HepG2 (cell line): ENCODE results near the gene MRPL20. TPM values are rescaled to one million over a fixed set of nuclear protein-coding genes. Genes with fewer than 3 reads are reported as not detected.

Source experiments
- ATAC-seq: fragments of 200-7000 bp; cut with Tn5 transposase; 3 replicates; pipeline ENCODE4 v1.9.1; 2020; ENCODE audit warnings: mild to moderate bottlenecking, moderate library complexity
- BruUV-seq: library from RNA; stranded (reverse); fragments of 400-500 nt; replicated peaks from 2 replicates; lab custom pipeline; 2021; lab: Mats Ljungman, UMichigan
- CTCF ChIA-PET: fragments of 300-600 bp; formaldehyde crosslinking; extraction: SDS; loops from one replicate; lab custom pipeline; 2021; ENCODE audit warnings: low total read pairs, inconsistent platforms, low intra/inter-chr PET ratio; lab: Yijun Ruan, JAX
- POLR2A ChIA-PET: fragments of 350-600 bp; sonication (Branson Sonifier 250); formaldehyde crosslinking; loops from one replicate; lab custom pipeline; 2020; ENCODE audit warnings: antibody characterized with exemption, inconsistent platforms; lab: Yijun Ruan, JAX
- DNase-seq: peaks from one replicate; pipeline ENCODE4 v3.0.0-alpha.2; 2015; ENCODE audit warnings: low spot score
- FAIRE-seq: peaks from 3 replicates; lab custom pipeline; 2011; peaks lifted over from hg19 to GRCh38; lab: Jason Lieb, UNC
- H2AFZ ChIP-seq: one replicate; pipeline ENCODE4 v1.6.1; 2011; ENCODE audit warnings: low read length, inconsistent platforms
- H3K27ac ChIP-seq: fragments of 300-600 bp; 3 replicates; pipeline ENCODE4 v1.8.0; 2011; ENCODE audit warnings: mixed run types, mild to moderate bottlenecking, mixed read lengths, low read length, inconsistent platforms; ENCODE audit not compliant: insufficient read depth; ENCODE audit errors: extremely low read length
- H3K27me3 ChIP-seq, 2 experiments: fragments of 200-600 bp in 1 of 2; 2 replicates in 1 of 2; 3 replicates in 1 of 2; pipeline versions ENCODE4 v1.6.0 to v1.8.0; 2011; ENCODE audit warnings: low read length in 2 of 2, mild to moderate bottlenecking in 2 of 2, moderate library complexity in 2 of 2, inconsistent platforms in 1 of 2; ENCODE audit not compliant: insufficient read depth in 2 of 2, control insufficient read depth in 1 of 2
- H3K36me3 ChIP-seq, 2 experiments: fragments of 200-600 bp in 1 of 2; replicated peaks in 1 of 2; 2 replicates in 1 of 2; 3 replicates in 1 of 2; pipeline versions ENCODE4 v1.5.1 to v1.8.0; 2011; ENCODE audit warnings: low read length in 2 of 2, inconsistent platforms in 1 of 2; ENCODE audit not compliant: insufficient read depth in 2 of 2, control insufficient read depth in 1 of 2
- H3K4me1 ChIP-seq: 2 replicates; pipeline ENCODE4 v1.5.1; 2012; ENCODE audit warnings: low read length, inconsistent platforms; ENCODE audit not compliant: insufficient read depth
- H3K4me2 ChIP-seq: 2 replicates; pipeline ENCODE4 v1.6.0; 2011; ENCODE audit warnings: low read depth, low read length, inconsistent platforms
- H3K4me3 ChIP-seq, 3 experiments: fragments of 200-600 bp in 1 of 3; sonication (generic), shearing (Covaris generic) in 1 of 3; replicated peaks in 1 of 3; 2 replicates each; pipeline ENCODE4 v1.5.1; 2011 to 2016; ENCODE audit warnings: low read length in 3 of 3, inconsistent platforms in 2 of 3, low read depth in 2 of 3, mild to moderate bottlenecking in 2 of 3, control low read depth in 1 of 3, mixed read lengths in 1 of 3; ENCODE audit not compliant: insufficient read depth in 1 of 3
- H3K79me2 ChIP-seq: one replicate; pipeline ENCODE4 v1.6.1; 2011; ENCODE audit warnings: low read length, inconsistent platforms; ENCODE audit not compliant: insufficient read depth
- H3K9ac ChIP-seq: 2 replicates; pipeline ENCODE4 v1.6.0; 2011; ENCODE audit warnings: mild to moderate bottlenecking, low read depth, low read length, inconsistent platforms; ENCODE audit not compliant: insufficient read depth
- H3K9me3 ChIP-seq: 2 replicates; pipeline ENCODE4 v1.5.1; 2012; ENCODE audit warnings: mild to moderate bottlenecking, low read length
- H4K20me1 ChIP-seq: 2 replicates; pipeline ENCODE4 v1.6.0; 2011; ENCODE audit warnings: inconsistent platforms, mild to moderate bottlenecking, low read length, moderate library complexity; ENCODE audit not compliant: insufficient read depth
- AGO1 ChIP-seq: fragments of 200-400 bp; formaldehyde crosslinking; IDR thresholded peaks from 2 replicates; pipeline ENCODE4 v1.6.1; 2017; ENCODE audit warnings: mild to moderate bottlenecking, low read depth, low read length, moderate library complexity; ENCODE audit not compliant: poor library complexity, severe bottlenecking
- CBX5 ChIP-seq: sonication (generic); formaldehyde crosslinking; IDR thresholded peaks from 2 replicates; pipeline ENCODE4 v1.4.0; 2020; ENCODE audit warnings: missing genetic modification reagents, borderline replicate concordance
- MTA3 ChIP-seq: sonication (generic); formaldehyde crosslinking; IDR thresholded peaks from 2 replicates; pipeline ENCODE4 v1.4.0; 2020; ENCODE audit warnings: missing genetic modification reagents
- USF2 ChIP-seq, 2 experiments: sonication (generic) in 1 of 2; formaldehyde crosslinking in 1 of 2; IDR thresholded peaks; 2 replicates each; pipeline versions ENCODE4 v1.5.1 to v1.6.1; 2011 to 2020; ENCODE audit warnings: borderline replicate concordance in 1 of 2, low read depth in 1 of 2, low read length in 1 of 2, mild to moderate bottlenecking in 1 of 2, missing genetic modification reagents in 1 of 2, moderate library complexity in 1 of 2
- ZNF704 ChIP-seq: sonication (generic); formaldehyde crosslinking; IDR thresholded peaks from 2 replicates; pipeline ENCODE4 v1.8.1; 2023; ENCODE audit warnings: mild to moderate bottlenecking, inconsistent platforms, moderate library complexity, missing genetic modification reagents, borderline replicate concordance
- WGBS: methylation state at CpG from one replicate; pipeline ENCODE4 v1.1.6; 2017; ENCODE audit warnings: low lambda C conversion rate; 5-methylcytosine and 5-hydroxymethylcytosine counted together
- in situ Hi-C: cut with HindIII; loops from 2 replicates; pipeline ENCODE4 v1.10.0; 2017; ENCODE audit warnings: low pct_unique_long_range_greater_than_20kb; ENCODE audit not compliant: extremely low pct_ligation_motif_present
- intact Hi-C: fragments of 100-400 bp; cut with micrococcal nuclease; formaldehyde crosslinking; loops from one replicate; pipeline ENCODE4 v1.10.0; 2022; ENCODE audit not compliant: unreplicated experiment
- polyA plus RNA-seq, 8 experiments: library from polyadenylated mRNA; depleted of rRNA in 3 of 8; stranded (reverse) in 7 of 8; unstranded in 1 of 8; fragments of >200 nt; fragmentation: Illumina TruSeq in 4 of 8; extraction: Trizol in 4 of 8; gene quantifications; 2 replicates each; pipeline versions ENCODE4 v1.2.1 to v1.2.3, GENCODE V29; 2011 to 2016; ENCODE audit warnings: low read depth in 4 of 8, missing spikeins in 1 of 8, mixed read lengths in 1 of 8; ENCODE audit not compliant: insufficient read depth in 1 of 8
- total RNA-seq, 5 experiments: library from RNA; depleted of rRNA; stranded (reverse); fragments of >200 nt; fragmentation: Illumina TruSeq; extraction: Trizol; gene quantifications; 2 replicates each; pipeline ENCODE4 v1.2.3, GENCODE V29; 2016; ENCODE audit warnings: low read depth in 1 of 5

The MRPL20 gene
- total and polyA plus RNA-seq, 2 of the 13 experiments (the other 11 are each of a cell fraction or from before 2014, with no cell fraction given), result 59.2 to 127 TPM

- Histone ChIP-seq H3K27ac (no peak overlapping the region), H3K27me3 (no peaks in the 10 kb centered on the region), H3K4me2 (no peak overlapping the region), H4K20me1 (no peaks in the 10 kb centered on the region), H3K4me3 (no peak overlapping the region), H3K36me3 (no peaks in the 10 kb centered on the region), H3K9ac (no peak overlapping the region), H2AFZ (no peak overlapping the region), H3K9me3 (no peaks in the 10 kb centered on the region), H3K79me2 (no peaks in the 10 kb centered on the region), H3K4me1 (peaks cover 54% of the 10 kb centered on the region)
- ChIA-PET CTCF (no interaction called here), POLR2A (no interaction called here)
- no TSS peak for BruUV-seq
- intact Hi-C loops (no loop called here), in situ Hi-C loops (no loop called here)
- TF ChIP-seq ZNF704 (CRISPR knock-in tag), result no peak
- TF ChIP-seq CBX5, result no peak
- TF ChIP-seq AGO1, result no peak
- TF ChIP-seq USF2 (IDR thresholded peaks at IDR 0.05; ENCODE audit: low read depth, low read length), result no peak
- no peak for TF ChIP-seq USF2 (CRISPR knock-in tag; IDR thresholded peaks at IDR 0.05; ENCODE audit: borderline replicate concordance)
- no peak for TF ChIP-seq MTA3 (CRISPR knock-in tag)
- no peak for ATAC-seq
- no peak for DNase-seq
- no peak for FAIRE-seq
- WGBS, result 96% methylated on average over 22 of the region's 22 CpGs
Measured at GRCh38 chr1:1427820-1428148, 20.7 kb upstream of the MRPL20 start.
